Esophagus (tissue), 2 donors: ENCODE results near the gene SMU1. TPM values are rescaled to one million over a fixed set of nuclear protein-coding genes. Genes with fewer than 3 reads are reported as not detected.
A peak's percentile ranks its signal among the peaks of the same experiment; 100 is the strongest.
"Not testable (repeated sequence)": the region's sequence is repeated elsewhere in the genome, so short reads cannot be mapped to it uniquely, and the experiment has no call there.

Experiments used
- H3K27ac ChIP-seq, 2 donors: one replicate each; pipeline ENCODE4 v1.5.1; 2013; ENCODE audit warnings: low read depth in 2 of 2, mild to moderate bottlenecking in 2 of 2, inconsistent platforms in 1 of 2, low read length in 1 of 2, moderate library complexity in 1 of 2
- H3K27me3 ChIP-seq, 2 donors: one replicate each; pipeline ENCODE4 v1.6.1; 2013; ENCODE audit warnings: low read length in 2 of 2, control low read depth in 1 of 2, mild to moderate bottlenecking in 1 of 2; ENCODE audit not compliant: insufficient read depth in 2 of 2, control insufficient read depth in 1 of 2
- H3K36me3 ChIP-seq, 2 donors: one replicate each; pipeline ENCODE4 v1.6.1; 2013; ENCODE audit warnings: low read length in 1 of 2; ENCODE audit not compliant: control insufficient read depth in 2 of 2, insufficient read depth in 2 of 2
- H3K4me1 ChIP-seq, 2 donors: one replicate each; pipeline ENCODE4 v1.6.1; 2013; ENCODE audit warnings: low read length in 1 of 2; ENCODE audit not compliant: control insufficient read depth in 2 of 2, insufficient read depth in 2 of 2
- H3K4me3 ChIP-seq, 2 donors: one replicate each; pipeline ENCODE4 v1.5.1; 2013; ENCODE audit warnings: low read length in 2 of 2, mild to moderate bottlenecking in 2 of 2, low read depth in 1 of 2, moderate library complexity in 1 of 2
- H3K9me3 ChIP-seq, 2 donors: one replicate each; pipeline ENCODE4 v1.6.1; 2013; ENCODE audit warnings: mild to moderate bottlenecking in 2 of 2, low read depth in 1 of 2, low read length in 1 of 2, moderate library complexity in 1 of 2; ENCODE audit not compliant: control insufficient read depth in 2 of 2, insufficient read depth in 1 of 2
- WGBS, 2 donors: extraction: QIAGEN DNeasy Blood & Tissue Kit; methylation state at CpG; one replicate each; pipeline ENCODE4 v1.1.7; 2013; 5-methylcytosine and 5-hydroxymethylcytosine counted together
- polyA plus RNA-seq, 2 donors: library from polyadenylated mRNA; stranded (reverse); fragments of 200-250 nt; gene quantifications; one replicate each; pipeline ENCODE4 v1.2.3, GENCODE V29; 2013
- donor health status: healthy with polysubstance abuse.
- donor health status: Bipolar disorder and iron deficiency.

The SMU1 gene
- polyA plus RNA-seq, 2 donors = 4.8 to 8.5 TPM

DNA sequence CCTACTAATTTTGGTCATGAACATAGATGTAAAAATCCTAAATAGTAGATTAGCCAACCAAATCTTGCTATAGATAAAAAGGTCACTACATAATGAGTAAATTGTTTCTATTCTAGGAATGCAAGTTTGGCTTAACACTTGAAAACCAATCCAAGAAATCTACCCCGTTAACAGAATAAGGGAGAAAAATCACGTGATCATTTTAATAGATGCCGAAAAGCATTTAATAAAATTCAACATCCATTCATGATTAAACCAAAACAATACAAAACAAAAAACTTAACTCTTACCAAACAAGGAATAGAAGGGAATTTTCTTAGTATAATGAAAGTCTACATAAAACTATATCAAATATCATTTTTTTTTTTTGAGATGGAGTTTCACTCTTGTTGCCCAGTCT, 20.7 kb upstream of the SMU1 start:
- Histone ChIP-seq H3K27me3 (no peaks in the 10 kb centered on the region), H3K4me3 (no peak overlapping the region), H3K9me3 (no peaks in the 10 kb centered on the region), H3K36me3 (no peaks in the 10 kb centered on the region), H3K4me1 (peaks cover 0 to 3% of the 10 kb centered on the region in 2 donors), H3K27ac (no peak overlapping the region)
- WGBS, 2 donors = 76 to 77% methylated on average over 3 of the region's 3 CpGs

DNA sequence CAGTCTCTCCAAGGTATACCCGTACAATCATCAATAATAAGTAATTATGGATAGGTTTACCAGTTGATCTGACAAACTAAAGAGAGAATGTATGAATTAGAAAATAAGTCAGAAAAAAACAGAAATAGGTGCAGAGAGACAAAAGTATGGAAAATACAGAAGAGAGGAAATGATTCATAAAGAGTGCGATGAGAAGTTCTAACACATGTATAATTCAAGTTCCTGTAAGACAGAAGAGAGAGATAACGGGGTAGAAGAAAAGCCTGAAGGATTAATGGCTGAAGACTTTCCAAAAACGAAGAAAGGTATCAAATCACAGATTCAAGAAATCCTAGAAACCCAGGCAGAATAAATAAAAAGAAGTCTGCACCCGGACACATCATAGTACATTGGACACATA, 16.2 kb upstream of the SMU1 start:
- no peaks in the 10 kb centered on the region for H3K9me3 ChIP-seq

DNA sequence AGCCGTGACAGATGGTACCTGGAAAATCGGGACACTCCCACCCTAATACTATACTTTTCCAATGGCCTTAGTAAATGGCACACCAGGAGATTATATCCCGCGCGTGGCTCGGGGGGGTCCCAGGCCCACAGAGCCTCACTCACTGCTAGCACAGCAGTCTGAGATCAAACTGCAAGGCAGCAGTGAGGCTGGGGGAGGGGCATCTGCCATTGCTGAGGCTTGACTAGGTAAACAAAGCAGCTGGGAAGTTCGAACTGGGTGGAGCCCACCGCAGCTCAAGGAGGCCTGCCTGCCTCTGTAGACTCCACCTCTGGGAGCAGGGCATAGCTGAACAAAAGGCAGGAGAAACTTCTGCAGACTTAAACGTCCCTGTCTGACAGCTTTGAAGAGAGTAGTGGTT, 9.2 kb upstream of the SMU1 start:
- not testable (repeated sequence) for H3K4me3 ChIP-seq, H3K27ac ChIP-seq, H3K4me1 ChIP-seq, H3K36me3 ChIP-seq, H3K9me3 ChIP-seq, H3K27me3 ChIP-seq
- WGBS, 2 donors = 77 to 81% methylated on average over 9 of the region's 9 CpGs

More for the DNA sequence above, 16.2 kb upstream of the SMU1 start:
- WGBS, 2 donors = 69 to 77% methylated on average over 5 of the region's 5 CpGs
- Histone ChIP-seq H3K4me1 (no peaks in the 10 kb centered on the region), H3K36me3 (no peaks in the 10 kb centered on the region), H3K27me3 (no peaks in the 10 kb centered on the region), H3K27ac (no peak overlapping the region), H3K4me3 (no peak overlapping the region)

DNA sequence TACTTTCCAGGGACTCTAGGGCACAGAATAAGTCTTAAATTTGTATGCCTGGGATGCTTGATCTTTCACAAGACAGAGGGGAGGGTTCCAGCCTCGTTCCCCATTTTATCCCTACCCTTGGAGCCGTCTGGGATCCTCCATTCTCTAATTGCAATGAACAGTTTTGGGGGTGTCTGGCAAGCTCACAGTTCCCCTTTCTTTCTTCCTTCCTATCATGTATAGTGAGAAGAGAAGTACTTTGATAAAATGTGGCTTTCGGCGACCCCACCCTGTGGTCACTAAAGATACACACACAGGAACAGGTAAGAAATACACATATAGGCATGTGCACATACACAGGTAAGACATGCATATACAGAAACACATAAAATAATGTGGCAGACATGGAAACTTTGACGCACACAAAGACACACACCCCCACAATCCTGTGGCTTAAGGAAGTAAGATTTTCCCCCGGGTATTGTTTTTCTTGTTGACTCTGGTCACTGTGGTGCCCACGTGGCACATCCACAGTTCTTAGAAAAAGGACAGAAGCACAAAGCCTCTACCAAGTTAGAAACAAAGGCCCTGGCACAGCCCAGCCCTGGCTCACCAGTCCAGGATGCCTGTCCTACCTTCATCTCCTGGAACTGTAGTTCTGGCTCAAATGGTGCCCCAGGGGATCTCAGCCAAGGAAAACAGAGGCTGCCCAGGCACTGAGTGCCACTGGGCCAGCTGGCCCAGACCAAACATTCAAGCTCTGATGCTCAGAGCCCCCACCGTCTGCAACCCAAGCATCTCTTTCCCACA, 6.3 kb upstream of the SMU1 start:
- Histone ChIP-seq H3K4me1 (no peaks in the 10 kb centered on the region), H3K36me3 (no peaks in the 10 kb centered on the region), H3K4me3 (no peak overlapping the region), H3K9me3 (no peaks in the 10 kb centered on the region), H3K27me3 (no peaks in the 10 kb centered on the region), H3K27ac (no peak overlapping the region)
- 56 to 62% methylated on average over 8 of the region's 8 CpGs for WGBS, 2 donors

DNA sequence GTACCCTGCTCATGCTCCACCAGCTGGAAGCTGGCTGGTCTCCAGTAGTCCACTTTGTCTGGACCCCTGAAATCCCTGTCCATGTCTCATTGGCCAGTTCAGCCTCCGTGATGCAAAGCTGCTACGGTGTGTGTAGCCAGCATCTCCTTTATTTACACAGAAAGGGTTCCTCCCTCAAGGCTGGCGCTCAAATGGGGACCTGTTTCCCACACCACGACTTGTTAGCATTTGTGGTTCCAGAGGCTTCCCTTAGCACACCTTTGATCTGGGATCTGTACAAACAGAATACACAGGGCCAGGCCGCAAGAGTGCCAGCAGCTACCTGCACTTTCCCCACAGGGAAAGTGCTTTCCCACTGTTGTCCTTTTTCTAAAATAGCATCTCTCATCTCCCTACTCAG, 5.7 kb upstream of the SMU1 start:
- Histone ChIP-seq H3K27me3 (no peaks in the 10 kb centered on the region), H3K27ac (no peak overlapping the region)
- 39 to 56% methylated on average over 5 of the region's 5 CpGs for WGBS, 2 donors

DNA sequence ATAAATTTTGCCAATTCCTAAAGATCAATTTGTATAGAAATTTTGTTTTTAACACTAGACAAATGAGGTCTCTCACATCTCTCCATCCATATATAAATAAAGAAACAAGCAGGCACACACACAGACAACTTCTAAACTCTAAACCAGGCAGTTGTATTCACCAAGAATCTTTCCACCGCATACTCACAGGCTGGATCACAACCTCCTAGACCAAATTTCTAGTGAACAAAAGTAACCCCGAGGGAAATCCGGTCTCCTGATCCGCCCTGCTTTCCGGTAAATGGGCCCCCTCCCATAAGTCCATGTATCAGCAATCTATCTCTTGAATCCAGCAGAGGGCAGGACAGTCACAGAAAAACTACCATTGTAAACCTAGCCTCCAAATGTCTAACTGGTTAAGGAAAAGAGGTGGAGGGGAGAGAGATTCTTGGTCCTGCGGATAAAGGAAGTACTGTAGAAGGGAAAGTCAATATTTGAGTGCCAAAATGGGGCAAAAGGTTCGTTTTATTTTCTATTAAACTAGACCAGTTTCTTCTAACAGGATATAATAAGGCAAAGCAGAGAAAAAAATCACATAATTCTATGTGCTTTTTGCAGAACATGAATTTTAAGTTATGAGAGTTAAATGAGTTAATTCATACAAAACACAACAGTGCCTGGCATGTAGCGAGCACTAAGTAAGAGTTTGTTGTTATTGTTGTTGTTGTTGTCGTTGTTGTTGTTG, 4.8 kb upstream of the SMU1 start:
- Histone ChIP-seq H3K9me3 (no peaks in the 10 kb centered on the region), H3K4me3 (no peak overlapping the region), H3K27me3 (no peaks in the 10 kb centered on the region), H3K27ac (peak overlapping the region; percentile 52 to 75), H3K36me3 (no peaks in the 10 kb centered on the region), H3K4me1 (no peaks in the 10 kb centered on the region)
- WGBS, 2 donors = 13% methylated on average over 9 of the region's 9 CpGs

More for the DNA sequence above, 5.7 kb upstream of the SMU1 start:
- no peaks in the 10 kb centered on the region for H3K36me3 ChIP-seq
- H3K9me3 ChIP-seq = no peaks in the 10 kb centered on the region
- H3K4me1 ChIP-seq = no peaks in the 10 kb centered on the region
- no peak overlapping the region for H3K4me3 ChIP-seq

DNA sequence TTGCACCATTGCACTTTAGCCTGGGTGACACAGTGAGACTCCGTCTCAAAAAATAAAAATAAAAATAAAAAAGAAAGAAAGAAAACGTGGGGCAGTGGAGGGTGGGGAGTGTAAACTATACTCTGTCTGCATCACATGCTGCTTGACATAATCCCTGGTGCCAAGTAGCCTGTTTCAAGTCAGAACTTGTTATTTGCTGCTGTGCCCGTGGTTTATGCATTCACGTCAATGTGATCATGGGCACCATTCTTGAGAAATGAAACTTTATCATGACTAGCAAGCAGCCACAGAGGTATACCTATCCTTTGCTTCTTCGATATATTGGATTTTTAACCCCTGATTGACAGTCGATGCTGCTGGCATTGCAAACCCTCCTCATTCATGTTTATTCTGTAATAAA, 4.1 kb upstream of the SMU1 start:
- Histone ChIP-seq H3K36me3 (no peaks in the 10 kb centered on the region), H3K4me1 (no peaks in the 10 kb centered on the region), H3K9me3 (no peaks in the 10 kb centered on the region), H3K27me3 (no peaks in the 10 kb centered on the region), H3K27ac (peak overlapping the region; percentile 39 to 52), H3K4me3 (no peak overlapping the region)
- WGBS, 2 donors = 42 to 53% methylated on average over 6 of the region's 6 CpGs

DNA sequence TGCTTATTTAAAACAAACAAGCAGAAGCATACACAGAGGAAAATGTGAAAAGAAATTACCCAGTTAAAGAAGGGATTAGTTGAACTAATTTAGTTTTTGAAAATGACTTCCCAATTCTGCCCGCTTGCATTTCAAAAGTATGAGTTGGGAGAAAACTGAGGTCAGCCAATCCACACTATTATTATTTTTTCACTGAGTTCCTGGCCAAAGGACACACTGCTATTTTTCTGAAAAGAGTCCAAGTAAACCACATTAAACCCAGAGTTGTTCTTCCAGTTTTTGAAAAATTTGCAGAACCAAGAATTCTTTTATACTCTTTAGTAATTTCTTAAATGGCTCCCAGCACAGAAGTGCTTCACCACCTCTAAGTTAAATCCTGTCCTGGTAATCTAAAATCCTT, 7.5 kb downstream of the SMU1 start:
- peaks cover 0 to 3% of the 10 kb centered on the region in 2 donors for H3K4me1 ChIP-seq
- peaks cover 15% of the 10 kb centered on the region in 2 donors for H3K36me3 ChIP-seq
- no peaks in the 10 kb centered on the region for H3K9me3 ChIP-seq
- H3K27ac ChIP-seq = no peak overlapping the region
- no peaks in the 10 kb centered on the region for H3K27me3 ChIP-seq
- WGBS, 2 donors = 59 to 80% methylated on average over 1 of the region's 1 CpG
- H3K4me3 ChIP-seq = no peak overlapping the region

DNA sequence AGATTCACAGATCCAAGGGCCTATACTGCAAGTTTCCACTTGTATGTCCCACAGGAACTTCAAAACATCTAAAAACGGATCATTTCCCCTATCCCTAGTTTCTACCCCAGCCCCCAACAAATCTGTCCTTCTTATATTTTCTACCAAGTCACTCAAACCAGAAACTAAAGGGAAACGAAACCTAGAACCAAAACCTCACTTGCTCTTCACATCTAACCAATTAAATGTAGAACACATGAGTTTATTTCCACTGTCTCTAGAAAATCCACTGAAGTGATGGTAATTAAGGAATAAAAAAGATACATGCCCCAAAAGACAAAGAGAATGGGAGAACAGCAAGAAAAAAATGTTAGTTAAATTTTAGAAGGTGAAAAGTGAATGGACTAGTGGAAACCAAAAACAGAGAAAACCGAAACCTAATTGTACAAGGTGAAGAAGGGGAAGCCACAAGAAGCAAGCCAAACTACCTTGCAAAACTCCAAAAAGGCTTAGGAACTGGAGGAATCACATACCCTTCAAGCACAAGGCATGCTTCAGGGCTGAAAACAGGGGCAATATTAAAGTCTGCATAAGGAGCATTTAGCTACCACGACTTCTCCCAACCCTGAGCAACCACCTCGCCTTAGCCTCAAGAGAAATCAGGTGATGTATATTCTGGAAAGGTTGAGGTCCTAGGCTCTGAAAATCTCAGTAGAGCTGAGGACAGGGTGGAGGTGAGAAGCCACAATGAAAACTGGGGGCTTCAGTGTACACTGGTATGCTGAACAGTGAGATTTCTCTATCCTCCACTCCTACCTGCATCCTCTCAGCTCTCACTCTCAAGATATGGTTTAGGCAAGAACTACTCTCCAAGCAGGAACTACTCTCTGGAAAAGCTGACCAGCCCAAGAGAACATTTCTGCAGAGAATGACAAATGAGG, 11.1 kb downstream of the SMU1 start:
- 85 to 86% methylated on average over 5 of the region's 5 CpGs for WGBS, 2 donors
- peaks cover 10 to 14% of the 10 kb centered on the region in 2 donors for H3K36me3 ChIP-seq
- no peaks in the 10 kb centered on the region for H3K9me3 ChIP-seq
- H3K27ac ChIP-seq = no peak overlapping the region
- peaks cover 0 to 3% of the 10 kb centered on the region in 2 donors for H3K4me1 ChIP-seq
- H3K27me3 ChIP-seq = no peaks in the 10 kb centered on the region
- H3K4me3 ChIP-seq = no peak overlapping the region
